ENCODE data around the gene COL18A1. TPM values are rescaled to one million over a fixed set of nuclear protein-coding genes. Genes with fewer than 3 reads are reported as not detected.
A peak's percentile ranks its signal among the peaks of the same experiment; 100 is the strongest.

The COL18A1 gene
- total and polyA plus RNA-seq, 9 of the 15 experiments (the other 6 are each of a cell fraction or from before 2014, with no cell fraction given): 0.14 to 16.4 (median 2.0) TPM

DNA sequence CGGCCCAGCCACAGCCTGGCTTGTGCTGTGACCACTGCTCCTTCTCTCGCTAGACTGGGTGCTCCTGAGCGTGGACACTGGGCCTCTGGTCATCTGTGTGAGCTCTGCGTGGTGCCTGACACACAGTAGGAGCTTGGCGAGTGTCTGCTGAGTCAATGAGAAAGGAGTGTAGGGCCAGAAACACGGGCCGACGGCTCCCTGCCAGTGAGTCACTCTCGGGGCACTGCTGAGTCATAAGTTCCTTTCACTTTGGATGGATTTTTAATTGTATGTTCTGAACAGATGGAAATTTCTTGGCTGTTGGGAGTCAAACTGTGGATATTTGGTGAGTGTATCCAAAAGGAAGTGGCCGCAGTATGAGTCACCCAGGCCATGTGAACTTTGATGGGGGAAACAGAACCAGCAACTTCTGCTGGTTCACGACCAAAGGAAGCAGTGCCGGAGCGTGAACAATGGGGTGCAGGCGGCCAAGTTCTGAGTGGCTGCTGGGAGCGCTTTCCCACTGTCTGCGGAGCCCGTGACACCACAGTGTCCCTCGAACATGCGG, 41.0 kb upstream of the COL18A1 start (continued):
- TF ChIP-seq, protein P1, sequence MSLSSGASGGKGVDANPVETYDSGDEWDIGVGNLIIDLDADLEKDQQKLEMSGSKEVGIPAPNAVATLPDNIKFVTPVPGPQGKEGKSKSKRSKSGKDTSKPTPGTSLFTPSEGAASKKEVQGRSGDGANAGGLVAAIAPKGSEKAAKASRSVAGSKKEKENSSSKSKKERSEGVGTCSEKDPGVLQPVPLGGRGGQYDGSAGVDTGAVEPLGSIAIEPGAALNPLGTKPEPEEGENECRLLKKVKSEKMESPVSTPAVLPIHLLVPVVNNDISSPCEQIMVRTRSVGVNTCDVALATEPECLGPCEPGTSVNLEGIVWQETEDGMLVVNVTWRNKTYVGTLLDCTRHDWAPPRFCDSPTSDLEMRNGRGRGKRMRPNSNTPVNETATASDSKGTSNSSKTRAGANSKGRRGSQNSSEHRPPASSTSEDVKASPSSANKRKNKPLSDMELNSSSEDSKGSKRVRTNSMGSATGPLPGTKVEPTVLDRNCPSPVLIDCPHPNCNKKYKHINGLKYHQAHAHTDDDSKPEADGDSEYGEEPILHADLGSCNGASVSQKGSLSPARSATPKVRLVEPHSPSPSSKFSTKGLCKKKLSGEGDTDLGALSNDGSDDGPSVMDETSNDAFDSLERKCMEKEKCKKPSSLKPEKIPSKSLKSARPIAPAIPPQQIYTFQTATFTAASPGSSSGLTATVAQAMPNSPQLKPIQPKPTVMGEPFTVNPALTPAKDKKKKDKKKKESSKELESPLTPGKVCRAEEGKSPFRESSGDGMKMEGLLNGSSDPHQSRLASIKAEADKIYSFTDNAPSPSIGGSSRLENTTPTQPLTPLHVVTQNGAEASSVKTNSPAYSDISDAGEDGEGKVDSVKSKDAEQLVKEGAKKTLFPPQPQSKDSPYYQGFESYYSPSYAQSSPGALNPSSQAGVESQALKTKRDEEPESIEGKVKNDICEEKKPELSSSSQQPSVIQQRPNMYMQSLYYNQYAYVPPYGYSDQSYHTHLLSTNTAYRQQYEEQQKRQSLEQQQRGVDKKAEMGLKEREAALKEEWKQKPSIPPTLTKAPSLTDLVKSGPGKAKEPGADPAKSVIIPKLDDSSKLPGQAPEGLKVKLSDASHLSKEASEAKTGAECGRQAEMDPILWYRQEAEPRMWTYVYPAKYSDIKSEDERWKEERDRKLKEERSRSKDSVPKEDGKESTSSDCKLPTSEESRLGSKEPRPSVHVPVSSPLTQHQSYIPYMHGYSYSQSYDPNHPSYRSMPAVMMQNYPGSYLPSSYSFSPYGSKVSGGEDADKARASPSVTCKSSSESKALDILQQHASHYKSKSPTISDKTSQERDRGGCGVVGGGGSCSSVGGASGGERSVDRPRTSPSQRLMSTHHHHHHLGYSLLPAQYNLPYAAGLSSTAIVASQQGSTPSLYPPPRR (CRISPR knock-in tag; IDR thresholded peaks at IDR 0.05; ENCODE audit: borderline replicate concordance): no peak
- TF ChIP-seq NBN (IDR thresholded peaks at IDR 0.05; ENCODE audit: low read depth) (peak; percentile 30; the same call in 1 of the 2 replicates), EP300 (IDR thresholded peaks at IDR 0.05; ENCODE audit: low read length) (no peak), SLC30A9 (CRISPR knock-in tag; IDR thresholded peaks at IDR 0.05) (no peak), SMARCA4 (IDR thresholded peaks at IDR 0.05) (peak; percentile 92), ZNF584 (CRISPR knock-in tag; IDR thresholded peaks at IDR 0.05; ENCODE audit: low read depth) (peak; percentile 95), ZC3H8 (IDR thresholded peaks at IDR 0.05) (no peak), ZNF57 (CRISPR knock-in tag; IDR thresholded peaks at IDR 0.05) (no peak), TAF9B (IDR thresholded peaks at IDR 0.05; ENCODE audit: partially characterized antibody) (no peak), POU5F1 (IDR thresholded peaks at IDR 0.05; ENCODE audit: borderline replicate concordance, low read depth, low read length, partially characterized antibody) (no peak), SRSF1 (IDR thresholded peaks at IDR 0.05; ENCODE audit: low read depth, low read length) (no peak), NFE2 (IDR thresholded peaks at IDR 0.05; ENCODE audit: low read depth) (peak; percentile 87), ZSCAN32 (CRISPR knock-in tag; IDR thresholded peaks at IDR 0.05) (no peak), SMARCA5 (IDR thresholded peaks at IDR 0.05) (0 out of 2 replicates have a peak, but pooled peaks have one; percentile 17), PTTG1 (tag; IDR thresholded peaks at IDR 0.05; ENCODE audit: low read depth) (no peak), PHF8 (IDR thresholded peaks at IDR 0.05; ENCODE audit: borderline replicate concordance, low read length) (no peak), ATF1 (CRISPR knock-in tag; IDR thresholded peaks at IDR 0.05) (no peak), ATF1 (tag; IDR thresholded peaks at IDR 0.05) (peak; percentile 30; the same call in 1 of the 2 replicates), MTA2 (IDR thresholded peaks at IDR 0.05; ENCODE audit: low read depth) (peak; percentile 32; the same call in 1 of the 2 replicates), ZBTB8A (IDR thresholded peaks at IDR 0.05; ENCODE audit: partially characterized antibody) (no peak), CTBP1 (IDR thresholded peaks at IDR 0.05; ENCODE audit: borderline replicate concordance) (no peak)
- TF ChIP-seq, protein P2, sequence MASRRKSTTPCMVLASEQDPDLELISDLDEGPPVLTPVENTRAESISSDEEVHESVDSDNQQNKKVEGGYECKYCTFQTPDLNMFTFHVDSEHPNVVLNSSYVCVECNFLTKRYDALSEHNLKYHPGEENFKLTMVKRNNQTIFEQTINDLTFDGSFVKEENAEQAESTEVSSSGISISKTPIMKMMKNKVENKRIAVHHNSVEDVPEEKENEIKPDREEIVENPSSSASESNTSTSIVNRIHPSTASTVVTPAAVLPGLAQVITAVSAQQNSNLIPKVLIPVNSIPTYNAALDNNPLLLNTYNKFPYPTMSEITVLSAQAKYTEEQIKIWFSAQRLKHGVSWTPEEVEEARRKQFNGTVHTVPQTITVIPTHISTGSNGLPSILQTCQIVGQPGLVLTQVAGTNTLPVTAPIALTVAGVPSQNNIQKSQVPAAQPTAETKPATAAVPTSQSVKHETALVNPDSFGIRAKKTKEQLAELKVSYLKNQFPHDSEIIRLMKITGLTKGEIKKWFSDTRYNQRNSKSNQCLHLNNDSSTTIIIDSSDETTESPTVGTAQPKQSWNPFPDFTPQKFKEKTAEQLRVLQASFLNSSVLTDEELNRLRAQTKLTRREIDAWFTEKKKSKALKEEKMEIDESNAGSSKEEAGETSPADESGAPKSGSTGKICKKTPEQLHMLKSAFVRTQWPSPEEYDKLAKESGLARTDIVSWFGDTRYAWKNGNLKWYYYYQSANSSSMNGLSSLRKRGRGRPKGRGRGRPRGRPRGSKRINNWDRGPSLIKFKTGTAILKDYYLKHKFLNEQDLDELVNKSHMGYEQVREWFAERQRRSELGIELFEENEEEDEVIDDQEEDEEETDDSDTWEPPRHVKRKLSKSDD (conservative IDR thresholded peaks at IDR 0.05; ENCODE audit: low read length): no peak
- TF ChIP-seq, protein P3, sequence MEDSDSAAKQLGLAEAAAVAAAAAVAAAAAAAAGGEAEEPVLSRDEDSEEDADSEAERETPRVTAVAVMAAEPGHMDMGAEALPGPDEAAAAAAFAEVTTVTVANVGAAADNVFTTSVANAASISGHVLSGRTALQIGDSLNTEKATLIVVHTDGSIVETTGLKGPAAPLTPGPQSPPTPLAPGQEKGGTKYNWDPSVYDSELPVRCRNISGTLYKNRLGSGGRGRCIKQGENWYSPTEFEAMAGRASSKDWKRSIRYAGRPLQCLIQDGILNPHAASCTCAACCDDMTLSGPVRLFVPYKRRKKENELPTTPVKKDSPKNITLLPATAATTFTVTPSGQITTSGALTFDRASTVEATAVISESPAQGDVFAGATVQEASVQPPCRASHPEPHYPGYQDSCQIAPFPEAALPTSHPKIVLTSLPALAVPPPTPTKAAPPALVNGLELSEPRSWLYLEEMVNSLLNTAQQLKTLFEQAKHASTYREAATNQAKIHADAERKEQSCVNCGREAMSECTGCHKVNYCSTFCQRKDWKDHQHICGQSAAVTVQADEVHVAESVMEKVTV (CRISPR knock-in tag; IDR thresholded peaks at IDR 0.05): no peak
